Stimulated activated CD4-positive, alpha-beta T cell treated with anti-CD3 and anti-CD28 coated beads, Interleukin-15, amount 100 ng/mL, for 24 hours (primary cell): ENCODE results near the gene RHBDF2.
"Not testable (repeated sequence)": the region's sequence is repeated elsewhere in the genome, so short reads cannot be mapped to it uniquely, and the experiment has no call there.

Source experiments
- DNase-seq: peaks from one replicate; pipeline ENCODE4 v3.0.0-alpha.2; 2020

Gene RHBDF2

DNA sequence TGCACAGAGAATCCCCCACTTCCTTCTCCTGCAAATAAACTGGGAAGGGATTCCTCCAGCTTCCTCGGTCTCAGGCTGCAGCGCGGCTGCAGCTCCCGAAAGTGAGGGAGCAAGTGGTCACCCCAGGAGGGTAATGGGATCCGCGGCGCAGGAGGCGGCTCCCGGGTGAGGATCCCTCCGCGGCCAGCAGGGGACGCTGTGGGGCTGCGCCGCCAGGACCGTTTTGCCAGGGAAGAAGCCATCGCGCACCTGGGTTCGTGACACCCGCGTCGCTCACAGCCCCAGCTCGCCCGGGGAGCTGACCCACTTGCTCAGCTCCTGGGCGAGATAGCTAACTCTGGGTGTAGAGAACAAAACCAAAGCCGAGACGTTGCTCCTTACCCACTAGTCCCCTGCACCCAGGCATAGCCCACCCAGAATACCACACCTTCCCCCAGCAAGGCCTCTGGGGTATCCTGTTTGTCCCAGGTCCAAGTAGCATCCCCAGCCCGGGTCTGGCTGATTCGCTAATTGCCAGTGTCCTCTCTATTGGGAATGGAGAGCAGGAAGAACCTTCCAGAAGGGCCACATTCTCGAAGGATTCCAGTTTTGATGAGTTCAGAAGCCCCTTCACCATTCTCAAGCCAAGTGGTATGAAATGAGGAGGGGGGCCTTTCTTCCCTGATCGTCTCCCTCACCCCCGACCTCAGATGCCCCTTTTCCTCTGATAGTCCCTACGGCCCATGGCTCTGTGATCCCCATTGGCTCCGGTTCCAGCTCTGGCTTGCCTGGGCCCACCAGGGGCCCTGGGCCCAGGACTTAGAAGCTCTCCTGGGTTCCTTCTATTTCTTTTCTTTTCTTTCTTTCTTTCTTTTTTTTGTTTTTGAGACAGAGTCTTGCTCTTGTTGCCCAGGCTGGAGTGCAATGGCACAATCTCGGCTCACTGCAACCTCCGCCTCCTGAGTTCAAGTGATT lies 22.1 kb upstream of the RHBDF2 start:
- peak; percentile 85 for DNase-seq

DNA sequence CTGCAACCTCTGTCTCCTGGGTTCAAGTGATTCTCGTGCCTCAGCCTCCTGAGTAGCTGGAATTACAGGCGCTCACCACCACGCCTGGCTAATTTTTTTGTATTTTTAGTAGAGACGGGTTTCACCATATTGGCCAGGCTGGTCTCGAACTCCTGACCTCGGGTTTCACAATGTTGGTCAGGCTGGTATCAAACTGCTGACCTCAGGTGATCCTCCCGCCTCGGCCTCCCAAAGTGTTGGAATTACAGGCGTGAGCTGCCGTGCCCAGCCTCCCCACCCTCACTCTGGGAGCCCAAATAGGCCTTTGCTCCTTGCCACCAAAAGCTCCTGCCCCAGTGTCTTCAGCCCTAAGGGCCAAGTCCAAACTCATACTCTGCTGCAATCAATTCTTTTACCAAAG lies 20.5 kb upstream of the RHBDF2 start:
- not testable (repeated sequence) for DNase-seq

DNA sequence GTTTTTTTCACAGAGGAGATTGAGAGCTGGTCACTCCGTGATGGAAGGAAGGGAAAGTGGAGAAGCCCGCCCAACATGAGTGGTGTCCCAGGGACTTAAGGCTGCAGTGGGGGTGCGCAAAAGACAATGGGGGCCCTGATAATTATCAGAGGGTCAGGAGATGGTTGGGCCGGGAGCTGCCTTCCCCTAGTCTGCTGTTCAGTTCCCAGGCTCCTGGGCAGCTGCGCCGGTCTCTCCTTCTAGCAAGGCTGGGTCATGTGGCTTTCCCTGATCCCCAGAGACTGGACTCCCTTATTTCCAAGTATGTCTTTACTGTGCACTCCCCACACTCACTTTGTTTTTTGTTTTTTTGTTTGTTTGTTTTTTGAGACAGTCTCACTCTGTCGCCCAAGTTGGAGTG lies 20.0 kb upstream of the RHBDF2 start:
- DNase-seq: no peak

DNA sequence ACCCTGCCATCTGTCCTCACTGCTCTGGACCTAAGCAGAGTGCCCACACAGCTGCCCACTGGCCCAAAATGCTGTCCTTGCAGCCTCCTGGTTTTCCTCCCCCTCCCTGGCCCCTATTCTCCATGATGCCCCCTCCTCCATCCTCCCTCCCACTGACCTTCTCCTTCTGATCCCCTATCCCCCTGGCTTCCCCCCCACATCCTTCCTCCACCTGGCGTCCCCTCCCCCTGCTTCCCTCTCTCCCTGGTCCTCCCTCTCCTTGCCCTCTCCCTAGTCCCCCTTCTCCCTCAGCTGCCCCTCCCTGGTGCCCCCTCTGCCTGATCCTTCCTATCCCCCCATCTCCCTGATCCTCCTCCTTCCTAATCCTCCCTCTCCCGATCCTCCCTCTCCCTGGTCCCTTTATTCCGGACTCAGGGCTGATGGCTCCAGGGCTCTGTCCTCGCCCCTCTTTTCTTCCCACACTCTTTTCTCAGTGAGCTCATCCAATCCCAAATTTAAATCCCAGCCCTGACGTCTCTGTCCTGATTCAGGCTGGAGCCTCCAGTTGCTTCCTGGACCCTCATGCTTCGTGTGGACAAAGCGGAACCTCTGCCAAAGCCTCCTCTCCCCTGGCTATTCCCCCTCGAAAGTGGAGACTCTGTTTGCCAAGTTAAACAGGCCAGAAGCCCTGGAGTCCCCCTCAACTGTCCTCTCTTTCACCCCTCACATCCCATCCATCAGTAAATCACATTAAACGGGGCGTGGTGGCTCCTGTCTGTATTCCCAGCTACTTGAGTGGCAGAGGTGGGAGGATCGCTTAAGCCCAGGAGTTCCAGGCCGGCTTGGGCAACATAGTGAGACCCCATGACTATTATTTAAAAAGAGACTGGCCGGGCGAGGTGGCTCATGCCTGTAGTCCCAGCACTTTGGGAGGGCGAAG lies 18.1 kb upstream of the RHBDF2 start:
- DNase-seq: no peak

DNA sequence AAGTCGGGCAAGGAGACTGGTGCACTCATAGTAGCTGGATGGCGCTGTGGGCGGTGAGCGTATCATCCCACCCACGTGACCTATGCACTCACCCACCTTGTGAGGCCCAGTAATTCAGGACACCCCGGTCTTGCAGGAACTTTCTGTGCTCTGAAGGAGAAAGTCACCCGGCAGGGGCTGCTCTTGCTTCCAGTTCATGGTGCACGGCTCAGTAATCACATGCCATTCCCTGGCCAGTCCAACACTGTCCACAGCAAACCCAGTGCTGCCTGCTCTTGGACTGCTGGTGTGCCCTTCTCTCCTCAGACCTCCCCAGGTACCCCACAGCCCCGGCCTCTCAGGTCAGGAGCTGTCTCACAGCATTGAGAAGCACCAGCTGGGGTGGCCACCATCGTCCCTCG lies 16.4 kb upstream of the RHBDF2 start:
- no peak for DNase-seq

DNA sequence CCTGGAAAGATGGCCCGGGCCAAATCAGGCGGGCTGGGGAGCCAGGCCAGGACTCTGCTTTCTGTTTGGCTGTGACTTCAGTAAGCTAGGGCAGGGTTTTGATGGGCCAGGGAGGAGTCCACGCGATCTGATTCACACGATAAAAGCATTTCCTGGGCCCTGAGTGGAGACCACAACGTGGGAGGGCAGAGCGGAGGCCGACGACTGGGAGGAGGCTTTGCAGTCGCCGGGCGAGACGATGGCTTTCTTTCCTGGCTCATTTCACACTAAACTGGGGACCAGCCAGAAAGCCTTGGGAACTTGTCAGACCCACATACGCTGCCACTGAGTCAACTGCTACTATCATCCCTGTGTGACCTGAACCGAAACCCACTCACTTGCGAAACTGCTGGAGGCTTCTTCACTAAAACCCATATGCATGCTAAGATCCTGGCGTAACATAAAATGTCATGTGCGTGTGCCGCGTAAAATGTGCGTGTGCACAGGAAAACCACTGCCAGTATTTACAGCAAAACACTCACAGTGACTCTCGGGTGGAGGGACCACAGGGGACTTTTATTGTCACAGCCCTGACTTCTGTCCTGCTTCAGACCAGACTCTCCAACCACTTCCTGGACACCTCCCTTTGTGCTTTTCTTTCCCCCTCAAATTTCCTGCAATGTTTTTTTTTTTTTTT lies 14.2 kb upstream of the RHBDF2 start:
- peak; percentile 87 for DNase-seq

DNA sequence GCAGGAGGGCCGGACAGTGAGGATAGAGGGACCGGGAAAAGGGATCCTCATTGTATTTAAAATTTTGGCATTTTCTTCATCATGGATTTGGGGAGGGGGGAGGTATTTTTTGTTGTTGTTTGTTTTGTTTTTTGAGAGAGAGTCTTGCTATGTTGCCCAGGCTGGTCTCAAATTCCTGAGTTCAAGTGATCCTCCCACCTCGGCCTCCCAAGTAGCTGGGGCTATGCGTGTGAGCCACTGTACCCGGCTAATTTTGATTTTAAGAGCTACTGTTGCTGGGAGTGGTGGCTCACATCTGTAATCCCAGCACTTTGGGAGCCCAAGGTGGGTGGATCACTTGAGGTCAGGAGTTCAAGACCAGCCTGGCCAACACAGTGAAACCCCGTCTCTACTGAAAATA lies 13.1 kb upstream of the RHBDF2 start:
- DNase-seq: not testable (repeated sequence)

DNA sequence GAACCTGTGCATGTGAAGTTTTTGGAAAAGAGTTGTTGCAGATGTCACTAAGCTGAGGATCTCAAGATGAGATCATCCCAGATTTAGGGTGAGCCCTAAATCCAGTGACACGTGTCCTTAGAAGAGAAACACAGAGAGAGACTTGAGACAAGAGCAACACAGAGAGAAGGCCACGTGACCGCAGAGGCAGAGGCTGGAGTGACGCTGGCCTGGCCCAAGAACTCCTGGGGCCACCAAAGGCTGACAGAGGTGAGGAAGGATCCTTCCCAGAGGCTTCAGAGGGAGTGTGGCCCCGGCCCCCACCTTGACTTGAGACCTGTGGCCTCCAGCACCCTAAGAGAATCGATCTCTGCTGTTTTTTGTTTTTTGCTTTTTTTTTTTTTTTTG lies 12.1 kb upstream of the RHBDF2 start:
- DNase-seq: no peak

DNA sequence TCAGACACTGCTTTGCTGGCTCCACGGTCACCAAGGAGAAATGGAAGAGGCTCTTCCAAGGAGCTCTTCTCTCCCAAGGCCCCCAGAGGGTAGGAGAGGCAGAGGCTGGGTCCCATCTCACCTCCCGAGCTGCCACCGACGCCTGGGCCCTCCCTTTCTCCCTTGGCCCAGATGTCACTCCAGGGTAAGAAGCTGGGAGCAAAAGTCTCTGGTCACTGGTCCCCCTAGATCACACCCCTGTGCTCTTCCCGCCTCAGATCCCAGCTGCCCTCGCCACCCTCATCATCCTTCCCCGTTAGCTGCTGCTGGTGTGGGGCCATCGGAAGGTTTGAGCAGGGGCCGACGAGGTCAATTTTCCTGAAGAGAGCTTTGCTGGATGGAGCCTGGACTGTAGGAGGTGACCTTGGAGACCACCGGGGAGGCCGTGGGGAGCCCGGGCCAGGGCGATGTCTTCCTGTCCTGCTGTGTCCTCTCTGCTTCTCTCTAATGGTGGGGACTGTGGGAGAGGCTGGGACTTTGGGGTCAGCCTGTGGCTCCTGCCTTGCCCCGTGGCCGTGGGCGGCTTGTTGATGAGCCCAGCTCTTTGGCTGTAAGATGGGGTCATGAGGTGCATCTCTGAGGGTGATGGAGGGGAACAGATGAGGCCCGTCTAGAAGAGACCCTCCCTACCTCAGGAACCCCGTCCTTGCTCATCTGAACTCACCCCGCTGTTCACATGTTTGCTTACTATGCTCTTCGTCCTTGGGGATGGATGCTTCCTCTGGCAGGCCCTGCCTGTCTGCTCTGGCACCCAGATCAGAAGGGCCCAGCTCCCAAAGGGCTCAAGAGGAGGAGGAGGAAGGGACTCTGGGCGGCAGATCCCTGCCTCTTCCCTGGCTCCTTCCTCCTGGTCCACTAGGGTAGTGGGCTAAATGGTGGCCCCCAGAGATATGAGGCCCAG lies 11.4 kb upstream of the RHBDF2 start:
- DNase-seq: no peak

DNA sequence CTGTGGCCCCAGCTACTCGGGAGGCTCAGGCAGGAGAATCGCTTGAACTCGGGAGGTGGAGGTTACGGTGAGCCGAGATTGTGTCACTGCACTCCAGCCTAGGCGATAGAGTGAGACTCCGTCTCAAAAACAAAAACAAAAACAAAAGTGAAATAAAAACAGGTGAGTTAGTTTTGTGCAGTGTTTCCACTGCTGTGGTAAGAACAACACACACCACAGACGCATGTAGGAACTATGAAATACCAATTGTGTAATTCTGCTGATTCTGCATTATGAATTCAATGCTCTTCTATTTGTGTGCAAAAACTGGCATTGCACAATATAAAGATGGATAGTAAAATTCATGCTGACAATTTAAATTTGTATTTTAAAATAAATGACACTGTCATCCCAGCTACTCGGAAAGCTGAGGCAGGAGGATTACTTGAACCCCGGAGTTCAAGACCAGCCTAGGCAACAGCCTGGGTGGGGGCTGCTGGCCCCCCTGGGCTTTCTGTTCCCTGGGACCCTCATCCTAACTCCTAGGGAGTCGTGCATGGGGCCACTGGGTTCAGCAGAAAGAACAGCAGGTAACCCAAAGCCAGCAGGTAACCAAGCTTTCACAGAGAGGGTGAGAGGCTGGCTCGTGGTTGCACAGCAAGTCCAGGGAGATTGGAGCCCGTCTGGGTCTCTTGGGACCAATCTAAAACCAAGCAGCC lies 10.6 kb upstream of the RHBDF2 start:
- DNase-seq: no peak

DNA sequence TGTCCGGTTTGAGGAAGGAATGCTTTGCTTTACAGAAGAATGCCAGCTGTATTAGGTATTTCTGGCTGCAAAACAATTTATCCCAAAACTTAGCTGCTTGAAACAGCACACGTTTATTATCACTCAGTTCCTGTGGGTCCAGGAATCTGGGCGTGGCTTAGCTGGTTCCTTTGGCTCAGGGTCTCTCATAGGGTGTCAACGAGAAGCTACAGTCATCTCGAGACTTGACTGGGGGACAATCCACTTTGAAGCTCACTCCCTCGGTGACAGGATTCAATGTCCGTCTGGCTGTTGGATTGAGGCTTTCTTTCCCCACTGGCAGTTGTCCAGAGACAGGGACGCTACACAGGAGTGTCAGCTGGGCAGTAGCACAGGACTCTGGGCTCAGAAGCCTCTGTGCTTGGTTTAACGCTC lies 9.6 kb upstream of the RHBDF2 start:
- no peak for DNase-seq

DNA sequence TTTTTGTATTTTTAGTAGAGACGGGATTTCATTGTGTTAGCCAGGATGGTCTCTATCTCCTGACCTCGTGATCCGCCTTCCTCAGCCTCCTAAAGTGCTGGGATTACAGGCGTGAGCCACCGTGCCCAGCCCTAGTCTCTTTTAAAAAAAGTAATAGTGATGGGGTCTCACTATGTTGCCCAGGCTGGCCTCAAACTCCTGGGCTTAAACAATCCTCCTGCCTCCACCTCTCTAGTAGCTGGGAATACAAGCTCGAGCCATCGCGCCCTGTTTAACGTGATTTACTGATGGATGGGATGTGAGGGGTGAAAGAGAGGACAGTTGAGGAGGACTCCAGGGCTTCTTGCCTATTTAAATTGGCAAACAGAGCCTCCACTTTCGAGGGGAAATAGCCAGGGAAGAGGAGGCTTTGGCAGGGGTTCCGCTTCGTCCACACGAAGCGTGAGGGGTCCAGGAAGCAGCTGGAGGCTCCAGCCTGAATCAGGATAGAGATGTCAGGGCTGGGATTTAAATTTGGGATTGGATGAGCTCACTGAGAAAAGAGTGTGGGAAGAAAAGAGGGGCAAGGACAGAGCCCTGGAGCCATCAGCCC lies 7.3 kb upstream of the RHBDF2 start:
- DNase-seq: not testable (repeated sequence)

DNA sequence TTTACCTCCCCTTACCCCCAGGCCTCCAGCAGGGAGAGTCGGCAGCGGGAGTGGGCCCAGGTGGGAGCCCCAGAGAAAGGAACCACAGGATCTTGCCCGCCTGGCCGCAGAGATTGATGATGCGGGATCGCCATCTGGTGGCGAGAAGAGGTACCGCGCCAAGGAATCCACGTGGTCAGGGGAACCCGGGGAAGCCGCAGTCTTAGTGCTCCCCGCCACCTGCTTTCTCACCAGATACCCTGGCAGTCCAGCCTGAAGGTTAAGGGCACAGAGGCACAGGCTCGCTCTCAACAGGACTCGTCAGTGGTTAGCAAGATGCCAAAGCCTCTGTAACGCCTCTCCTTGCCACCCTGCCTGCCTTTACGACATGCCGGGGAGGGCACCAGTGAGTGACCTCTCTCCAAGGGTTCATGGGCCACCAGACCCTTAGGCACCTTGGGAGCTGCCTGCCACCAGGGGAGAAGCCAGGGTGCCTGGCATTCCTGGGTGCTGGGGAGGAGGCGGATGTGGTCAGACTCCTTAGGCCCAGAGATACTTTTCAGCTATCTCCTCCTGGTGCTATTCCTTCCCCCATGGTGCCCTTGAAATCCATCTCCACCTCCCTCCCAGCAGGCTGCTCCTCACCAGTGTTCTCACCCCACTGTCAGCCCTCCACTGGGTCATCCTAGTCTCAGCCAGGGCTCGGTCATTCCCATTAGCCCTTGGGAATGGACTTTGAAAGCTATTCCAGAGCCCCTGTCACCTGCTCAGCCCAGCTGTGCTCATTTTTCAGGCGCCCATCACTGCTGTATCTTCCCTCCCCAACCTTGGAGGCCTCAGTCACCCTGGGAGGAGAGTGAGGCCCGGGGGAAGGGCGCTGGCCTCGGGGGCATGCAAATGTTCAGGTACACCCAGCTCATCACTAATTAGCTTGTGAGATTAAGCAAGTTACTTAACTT lies 5.5 kb upstream of the RHBDF2 start:
- DNase-seq: peak; percentile 90

DNA sequence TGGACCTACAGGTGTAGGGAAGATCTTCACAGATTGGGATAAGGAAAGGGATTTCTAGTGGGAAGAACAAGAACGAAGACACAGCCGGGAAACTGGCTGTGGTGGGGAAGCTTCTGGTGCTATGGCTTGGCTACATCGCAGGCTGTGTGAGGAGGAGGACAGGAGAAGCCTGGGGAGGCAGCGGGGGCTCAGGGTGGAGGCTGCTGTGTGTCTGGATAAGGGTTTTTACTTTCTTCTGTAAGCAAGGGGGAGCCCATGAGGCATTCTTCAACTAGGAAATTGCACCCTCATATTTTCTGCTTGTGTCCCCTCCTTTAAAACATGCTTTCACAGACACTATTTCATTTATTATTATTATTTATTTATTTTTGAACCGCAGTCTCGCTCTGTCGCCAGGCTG lies 2.9 kb upstream of the RHBDF2 start:
- no peak for DNase-seq

DNA sequence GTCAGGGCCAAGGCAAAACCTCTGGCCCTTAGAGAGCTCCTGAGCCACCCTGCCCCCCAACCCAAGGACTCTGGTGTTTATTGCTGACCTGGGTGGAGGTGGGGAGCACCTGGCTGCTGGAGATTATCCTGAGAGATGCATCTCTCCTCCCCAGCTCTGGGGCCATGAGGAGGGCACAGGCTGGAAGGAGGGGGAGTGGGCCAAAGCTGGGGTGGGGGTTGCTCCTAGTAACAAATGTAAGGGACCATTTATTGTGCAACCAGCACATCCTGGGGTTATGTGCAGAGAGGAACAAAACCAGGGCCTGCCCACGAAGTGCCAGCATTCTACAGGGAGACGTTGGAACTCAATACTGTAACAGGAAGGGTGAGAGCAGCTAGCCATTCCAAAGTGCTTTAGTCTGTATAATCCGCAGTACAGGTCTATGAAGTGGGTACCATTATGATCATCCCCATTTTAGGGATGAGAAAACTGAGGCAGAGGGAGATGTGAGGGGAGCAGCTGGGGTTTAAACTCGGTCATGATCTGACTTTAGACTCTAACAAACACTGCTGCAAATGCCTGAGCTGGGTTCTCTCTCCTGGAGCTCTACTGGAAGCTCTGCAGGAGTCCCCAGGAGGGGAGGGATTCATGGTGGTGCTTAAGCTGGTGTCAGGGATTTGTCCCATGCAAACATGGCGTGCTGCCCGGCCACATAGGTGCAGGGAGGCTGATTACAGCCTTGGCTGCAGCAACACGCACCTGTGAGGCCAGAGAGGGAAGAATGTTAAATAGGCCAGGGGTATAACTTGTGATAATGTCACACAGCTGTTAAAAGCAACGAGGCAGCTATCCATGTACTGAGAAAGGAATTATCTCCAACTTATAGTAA lies 1.4 kb upstream of the RHBDF2 start:
- no peak for DNase-seq

DNA sequence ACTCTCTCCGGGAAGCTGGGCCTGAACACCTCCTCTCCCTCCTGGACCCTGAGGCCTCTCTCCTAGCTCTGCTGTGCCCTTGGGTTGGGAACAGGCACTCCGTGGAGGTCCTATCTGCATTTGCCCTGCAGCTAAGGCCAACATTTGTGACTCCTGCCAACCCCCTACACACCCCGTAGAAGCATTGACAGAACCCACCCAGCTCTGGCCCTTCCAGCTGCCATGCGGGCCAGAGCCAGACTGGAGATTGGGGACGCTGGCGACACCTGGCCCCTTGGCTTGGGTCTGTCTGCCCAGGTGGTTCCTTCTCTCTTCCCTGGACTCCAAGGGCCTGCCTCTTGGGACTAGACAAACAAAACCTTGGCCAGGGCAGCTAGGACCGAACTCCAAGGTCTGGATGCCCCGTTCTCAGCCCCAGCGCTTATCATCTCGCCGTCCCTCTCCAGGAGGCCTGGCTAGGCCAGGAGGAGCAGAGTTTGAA lies 644 bp upstream of the RHBDF2 start:
- DNase-seq: no peak

DNA sequence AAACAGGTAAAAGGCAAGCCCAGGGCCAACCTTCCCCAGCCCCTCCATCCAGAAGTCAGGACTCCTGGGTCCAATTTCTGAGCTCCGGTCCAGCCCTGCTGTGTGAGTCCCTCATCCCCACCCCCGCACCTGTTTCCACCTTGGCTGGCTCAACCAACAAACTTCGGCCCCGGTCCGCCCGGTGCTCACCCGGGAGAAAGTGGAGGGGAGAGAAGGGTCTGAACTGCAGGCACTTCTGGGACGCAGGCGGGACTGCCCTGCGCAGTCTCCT lies 541 bp downstream of the RHBDF2 start:
- DNase-seq: peak; percentile 29

DNA sequence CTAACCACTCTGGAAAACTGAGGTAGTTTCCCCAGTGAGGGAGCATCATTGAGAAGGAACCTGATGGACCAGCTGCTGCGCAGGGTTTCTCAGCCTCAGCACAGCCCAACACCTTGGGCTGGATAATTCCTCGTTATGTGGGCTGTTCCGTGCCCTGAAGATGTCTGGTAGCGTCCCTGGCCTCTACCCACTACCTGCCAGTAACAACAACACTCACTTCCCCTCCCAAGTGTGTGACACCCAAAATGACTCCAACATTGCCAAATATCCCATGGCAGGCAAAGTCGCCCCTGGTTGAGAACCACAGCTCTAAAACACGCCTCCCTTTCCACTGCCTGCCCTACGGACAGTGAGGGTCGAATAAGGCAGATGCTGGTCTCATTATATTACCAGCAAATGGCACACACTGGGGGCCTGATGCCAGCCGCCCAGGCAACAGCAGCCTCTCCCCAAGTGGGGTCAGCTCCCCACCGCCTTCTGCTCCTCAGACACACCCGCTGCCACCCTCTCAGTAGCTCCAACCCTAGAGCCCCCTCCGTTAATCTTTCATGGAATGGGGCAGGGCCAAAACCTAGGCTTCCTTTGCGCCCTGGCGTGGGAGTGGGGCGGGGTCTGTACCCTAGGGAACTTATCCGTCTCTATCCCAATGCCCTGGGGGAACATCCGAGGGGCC lies 1.0 kb downstream of the RHBDF2 start:
- no peak for DNase-seq
